HEK293 (cell line): ENCODE measurements around the gene ZNF609.

Source experiments
- CTCF ChIA-PET: fragments of 350-600 bp; formaldehyde crosslinking; extraction: SDS; loops from one replicate; lab custom pipeline; 2021; ENCODE audit warnings: antibody characterized with exemption; lab: Yijun Ruan, JAX
- POLR2A ChIA-PET: fragments of 300-600 bp; formaldehyde crosslinking; extraction: SDS; loops from one replicate; lab custom pipeline; 2020; ENCODE audit warnings: antibody characterized with exemption, inconsistent platforms; lab: Yijun Ruan, JAX
- H3K27ac ChIP-seq: fragments of 200-500 bp; sonication (Bioruptor generic); 2 replicates; pipeline ENCODE4 v1.5.1; 2014; ENCODE audit warnings: low read depth, low read length, control low read depth, inconsistent platforms; ENCODE audit errors: extremely low read depth
- H3K36me3 ChIP-seq, 2 experiments: fragments of 200-500 bp in 1 of 2; sonication (Bioruptor generic) in 1 of 2; 1 replicate in 1 of 2; 2 replicates in 1 of 2; pipeline ENCODE4 v1.5.1; 2014 to 2017; ENCODE audit warnings: inconsistent platforms in 2 of 2, low read length in 2 of 2; ENCODE audit not compliant: control insufficient read depth in 2 of 2, insufficient read depth in 1 of 2
- H3K4me1 ChIP-seq: fragments of 200-500 bp; sonication (Bioruptor generic); 2 replicates; pipeline ENCODE4 v1.5.1; 2014; ENCODE audit warnings: mild to moderate bottlenecking, low read length, inconsistent platforms; ENCODE audit not compliant: control insufficient read depth, insufficient read depth
- H3K4me3 ChIP-seq: 2 replicates; pipeline ENCODE4 v1.5.1; 2011; ENCODE audit warnings: low read depth, mild to moderate bottlenecking, control low read depth, low read length, moderate library complexity
- H3K9me3 ChIP-seq: fragments of 200-500 bp; sonication (Bioruptor generic); 2 replicates; pipeline ENCODE4 v1.5.1; 2014; ENCODE audit warnings: low read depth, low read length, inconsistent platforms; ENCODE audit not compliant: control insufficient read depth, insufficient read depth
- EGR2 ChIP-seq: fragments of 450-650 bp; formaldehyde crosslinking; IDR thresholded peaks from 2 replicates; pipeline ENCODE4 v1.5.1; 2016; ENCODE audit warnings: low read depth, missing biosample characterization, missing genetic modification characterization
- GLI4 ChIP-seq: fragments of 450-650 bp; formaldehyde crosslinking; IDR thresholded peaks from 2 replicates; pipeline ENCODE4 v1.5.1; 2016; ENCODE audit warnings: missing biosample characterization, missing genetic modification characterization
- IKZF3 ChIP-seq: fragments of 450-650 bp; IDR thresholded peaks from 2 replicates; pipeline ENCODE4 v1.5.0; 2018; ENCODE audit warnings: missing biosample characterization, mild to moderate bottlenecking, missing genetic modification characterization, moderate library complexity
- KLF10 ChIP-seq: fragments of 450-650 bp; IDR thresholded peaks from 2 replicates; pipeline ENCODE4 v1.5.1; 2018; ENCODE audit warnings: missing biosample characterization, mild to moderate bottlenecking, missing genetic modification characterization
- KLF7 ChIP-seq: fragments of 450-650 bp; formaldehyde crosslinking; IDR thresholded peaks from 2 replicates; pipeline ENCODE4 v1.5.1; 2016; ENCODE audit warnings: missing biosample characterization, missing genetic modification characterization, borderline replicate concordance
- PRDM2 ChIP-seq: fragments of 450-650 bp; formaldehyde crosslinking; IDR thresholded peaks from 2 replicates; pipeline ENCODE4 v1.5.1; 2016; ENCODE audit warnings: missing biosample characterization, missing genetic modification characterization, borderline replicate concordance
- SCRT1 ChIP-seq: fragments of 450-650 bp; formaldehyde crosslinking; IDR thresholded peaks from 2 replicates; pipeline ENCODE4 v1.5.1; 2016; ENCODE audit warnings: missing biosample characterization, missing genetic modification characterization, borderline replicate concordance
- SETDB1 ChIP-seq: IDR thresholded peaks from one replicate; pipeline ENCODE4 v1.6.1; 2017; ENCODE audit warnings: mild to moderate bottlenecking, low read length, moderate library complexity, mixed read lengths; ENCODE audit not compliant: insufficient read length
- ZNF140 ChIP-seq: fragments of 450-650 bp; formaldehyde crosslinking; IDR thresholded peaks from 2 replicates; pipeline ENCODE4 v1.5.1; 2016; ENCODE audit warnings: missing biosample characterization, missing genetic modification characterization
- ZNF18 ChIP-seq: fragments of 450-650 bp; formaldehyde crosslinking; IDR thresholded peaks from 2 replicates; pipeline ENCODE4 v1.5.1; 2016; ENCODE audit warnings: missing biosample characterization, missing genetic modification characterization
- ZNF2 ChIP-seq: fragments of 450-650 bp; formaldehyde crosslinking; IDR thresholded peaks from 2 replicates; pipeline ENCODE4 v1.5.1; 2016; ENCODE audit warnings: missing biosample characterization, missing genetic modification characterization
- ZNF211 ChIP-seq: fragments of 450-650 bp; formaldehyde crosslinking; IDR thresholded peaks from 2 replicates; pipeline ENCODE4 v1.5.1; 2016; ENCODE audit warnings: low read depth, missing biosample characterization, missing genetic modification characterization
- ZNF221 ChIP-seq: fragments of 450-650 bp; formaldehyde crosslinking; IDR thresholded peaks from 2 replicates; pipeline ENCODE4 v1.5.1; 2017; ENCODE audit warnings: missing biosample characterization, missing genetic modification characterization, borderline replicate concordance
- ZNF274 ChIP-seq, 2 experiments: fragments of 200-500 bp in 1 of 2; fragments of 450-650 bp in 1 of 2; sonication (Bioruptor generic) in 1 of 2; formaldehyde crosslinking in 1 of 2; IDR thresholded peaks; 2 replicates each; pipeline versions ENCODE4 v1.5.1 to v1.6.1; 2014 to 2016; ENCODE audit warnings: borderline replicate concordance in 1 of 2, inconsistent platforms in 1 of 2, low read length in 1 of 2, missing biosample characterization in 1 of 2, missing genetic modification characterization in 1 of 2
- ZNF341 ChIP-seq: fragments of 450-650 bp; formaldehyde crosslinking; IDR thresholded peaks from 2 replicates; pipeline ENCODE4; 2016; ENCODE audit warnings: low read depth, missing biosample characterization, missing genetic modification characterization
- ZNF394 ChIP-seq: fragments of 450-650 bp; formaldehyde crosslinking; IDR thresholded peaks from 2 replicates; pipeline ENCODE4 v1.5.1; 2016; ENCODE audit warnings: missing biosample characterization, missing genetic modification characterization, mild to moderate bottlenecking, moderate library complexity, borderline replicate concordance
- ZNF596 ChIP-seq: fragments of 450-650 bp; IDR thresholded peaks from 2 replicates; pipeline ENCODE4 v1.5.0; 2018; ENCODE audit warnings: missing biosample characterization, mild to moderate bottlenecking, missing genetic modification characterization, moderate library complexity
- ZNF600 ChIP-seq: fragments of 450-650 bp; formaldehyde crosslinking; IDR thresholded peaks from 2 replicates; pipeline ENCODE4 v1.5.1; 2016; ENCODE audit warnings: missing biosample characterization, missing genetic modification characterization

Gene ZNF609

GRCh38 chr15:64618138-64618537, 157.8 kb downstream of the ZNF609 start:
- TF ChIP-seq KLF10 (tag by site-specific recombination) (no peak), GLI4 (tag by site-specific recombination) (no peak), KLF7 (tag by site-specific recombination) (no peak), ZNF596 (tag by site-specific recombination) (no peak), ZNF600 (tag by site-specific recombination) (no peak), ZNF140 (tag by site-specific recombination) (no peak), ZNF211 (tag by site-specific recombination) (no peak), SCRT1 (tag by site-specific recombination) (no peak), PRDM2 (tag by site-specific recombination) (no peak), SETDB1 (no peak), ZNF274 (IDR thresholded peaks at IDR 0.05; ENCODE audit: low read length) (no peak), ZNF274 (tag by site-specific recombination; IDR thresholded peaks at IDR 0.05; ENCODE audit: borderline replicate concordance) (no peak), ZNF18 (no peak), ZNF221 (tag by site-specific recombination) (no peak), ZNF2 (tag by site-specific recombination) (no peak)
- Histone ChIP-seq H3K36me3 (peaks cover 0 to 3% of the 10 kb centered on the region in 2 experiments; a peak in 1 of 3 replicates), H3K4me3 (no peak overlapping the region), H3K4me1 (no peaks in the 10 kb centered on the region), H3K9me3 (no peaks in the 10 kb centered on the region), H3K27ac (no peak overlapping the region)
- CTCF ChIA-PET, result no interaction called here
- POLR2A ChIA-PET, result no interaction called here

- Histone ChIP-seq H3K27ac (no peak overlapping the region), H3K9me3 (no peaks in the 10 kb centered on the region), H3K4me1 (no peaks in the 10 kb centered on the region), H3K36me3 (peaks cover 0 to 5% of the 10 kb centered on the region in 2 experiments; a peak in 1 of 3 replicates), H3K4me3 (no peak overlapping the region)
- TF ChIP-seq ZNF394 (tag by site-specific recombination) (no peak), ZNF341 (tag by site-specific recombination) (peak; percentile 17; the same call in 1 of the 2 replicates), EGR2 (tag by site-specific recombination) (no peak), IKZF3 (tag by site-specific recombination) (no peak)
- CTCF ChIA-PET, result no interaction called here
- POLR2A ChIA-PET, result no interaction called here
Measured at GRCh38 chr15:64618540-64618939, 158.2 kb downstream of the ZNF609 start.
